BJ (cell line): ENCODE measurements around the gene ITPK1. TPM values are rescaled to one million over a fixed set of nuclear protein-coding genes. Genes with fewer than 3 reads are reported as not detected.

ENCODE experiments used
- CTCF ChIA-PET: fragments of 350-600 bp; formaldehyde crosslinking; extraction: SDS; loops from one replicate; lab custom pipeline; 2021; ENCODE audit warnings: antibody characterized with exemption, inconsistent platforms; lab: Yijun Ruan, JAX
- POLR2A ChIA-PET: fragments of 300-600 bp; sonication (Branson Sonifier 250); formaldehyde crosslinking; extraction: SDS; loops from one replicate; lab custom pipeline; 2021; ENCODE audit warnings: antibody characterized with exemption; lab: Charles Lee
- DNase-seq: peaks from one replicate; pipeline ENCODE4 v3.0.0-alpha.2; 2011; ENCODE audit warnings: low read depth
- H3K27me3 ChIP-seq: 2 replicates; pipeline ENCODE4 v1.6.0; 2011; ENCODE audit warnings: low read length; ENCODE audit not compliant: control insufficient read depth, insufficient read depth
- H3K36me3 ChIP-seq: 2 replicates; pipeline ENCODE4 v1.5.1; 2011; ENCODE audit warnings: low read length; ENCODE audit not compliant: control insufficient read depth, insufficient read depth
- H3K4me3 ChIP-seq: 2 replicates; pipeline ENCODE4 v1.5.1; 2011; ENCODE audit warnings: low read depth, mild to moderate bottlenecking, control low read depth, low read length
- CTCF ChIP-seq: IDR thresholded peaks from 2 replicates; pipeline ENCODE4 v1.5.1; 2011; ENCODE audit warnings: low read depth, mild to moderate bottlenecking, control low read depth, inconsistent platforms, low read length, moderate library complexity; ENCODE audit not compliant: insufficient read depth
- polyA plus RNA-seq: library from polyadenylated mRNA; depleted of rRNA; stranded (reverse); fragments of >200 nt; gene quantifications from 2 replicates; pipeline ENCODE4 v1.2.3, GENCODE V29; 2011

Gene ITPK1
- polyA plus RNA-seq, 1 experiment, result 49.0 TPM

GRCh38 chr14:92930737-92931602, 184.8 kb downstream of the ITPK1 start:
- no peak for TF ChIP-seq CTCF
- ChIA-PET CTCF (interaction anchor here (1.1 kb wide), 1 partner anchor 201 kb away, joined by 4 read pairs; no protein-coding TSS in a partner anchor), POLR2A (no interaction called here)
- no peak overlapping the region for H3K4me3 ChIP-seq
- peak; percentile 9 for DNase-seq
- no peaks in the 10 kb centered on the region for H3K36me3 ChIP-seq
- no peaks in the 10 kb centered on the region for H3K27me3 ChIP-seq

DNA sequence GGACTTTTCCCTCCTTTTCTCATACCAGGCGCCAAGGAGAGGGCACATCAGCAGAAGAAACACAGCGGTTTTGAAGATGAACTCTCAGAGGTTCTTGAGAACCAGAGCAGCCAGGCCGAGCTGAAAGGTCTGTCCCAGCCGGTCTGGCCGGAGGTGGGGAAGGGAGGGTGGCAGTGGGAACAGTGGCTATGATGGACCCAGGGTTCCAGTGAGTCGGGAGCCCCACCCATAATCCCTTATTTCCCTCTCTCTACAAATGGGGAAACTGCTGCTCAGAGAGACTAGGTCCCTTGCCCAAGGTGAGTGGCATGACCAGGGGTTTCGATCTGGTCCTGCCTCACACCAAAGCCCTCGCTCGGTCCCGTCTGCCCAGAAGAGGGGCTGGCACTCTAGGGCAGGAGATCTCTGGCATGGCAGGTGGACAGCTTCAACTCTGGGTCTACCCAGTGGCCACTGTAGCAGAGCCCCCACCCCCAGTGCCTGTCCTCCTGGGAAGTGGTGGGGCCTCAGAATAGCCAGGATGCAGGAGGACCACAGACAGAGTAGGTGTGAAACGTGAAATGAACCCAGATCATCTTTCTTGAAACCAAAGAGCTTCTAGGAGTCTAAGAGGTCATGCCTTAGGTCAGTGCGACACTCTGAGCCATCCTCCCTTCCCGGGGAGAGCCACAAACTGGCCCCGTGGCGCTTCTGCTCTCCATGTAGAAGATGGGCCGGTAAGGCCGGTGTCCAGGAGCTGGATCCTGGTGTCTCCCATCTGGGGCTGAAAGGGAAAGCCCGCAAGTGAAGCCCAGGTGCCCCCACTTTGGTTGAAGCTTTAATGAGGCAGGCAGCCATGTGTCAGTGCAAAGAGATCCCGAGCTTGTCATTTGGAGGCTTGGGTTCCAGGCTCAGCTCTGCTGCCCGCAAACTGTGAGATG, 185.8 kb downstream of the ITPK1 start:
- no peak for DNase-seq
- ChIA-PET CTCF (no interaction called here), POLR2A (no interaction called here)
- Histone ChIP-seq H3K27me3 (no peaks in the 10 kb centered on the region), H3K36me3 (no peaks in the 10 kb centered on the region), H3K4me3 (no peak overlapping the region)
- no peak for TF ChIP-seq CTCF

DNA sequence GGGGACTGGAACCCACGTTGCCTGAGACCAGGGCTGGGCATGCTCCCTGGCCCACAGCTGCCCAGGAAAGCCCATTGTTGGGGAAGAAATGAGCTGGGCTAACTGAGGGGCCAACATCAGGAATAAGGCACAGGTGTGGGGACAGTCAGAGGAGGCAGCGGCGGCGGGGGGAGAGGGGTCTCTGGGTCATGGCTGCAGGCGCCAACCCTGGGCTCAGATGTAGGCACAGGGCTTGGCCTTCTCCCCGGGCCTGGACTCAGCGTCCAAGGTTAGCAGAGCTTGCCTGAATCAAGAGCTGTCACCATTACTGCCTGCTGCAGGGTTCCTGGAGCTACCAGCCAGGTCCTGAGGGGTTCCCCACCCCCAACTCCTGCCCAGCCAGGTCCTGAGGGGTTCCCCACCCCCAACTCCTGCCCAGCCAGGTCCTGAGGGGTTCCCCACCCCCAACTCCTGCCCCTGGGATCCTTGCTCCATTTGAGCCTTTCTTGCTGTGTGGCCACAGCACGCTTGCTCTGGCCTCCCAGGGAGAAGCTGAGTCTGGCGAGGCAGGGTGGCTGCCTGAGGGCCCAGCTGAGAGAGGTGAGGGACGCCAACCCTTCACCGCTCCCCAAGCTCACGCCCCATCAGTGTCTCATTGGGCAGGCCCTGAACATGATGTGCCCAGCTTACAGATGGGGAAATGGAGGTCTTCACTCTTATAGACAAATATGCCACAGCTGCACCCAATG, 186.6 kb downstream of the ITPK1 start:
- DNase-seq, result no peak
- Histone ChIP-seq H3K4me3 (no peak overlapping the region), H3K36me3 (no peaks in the 10 kb centered on the region), H3K27me3 (no peaks in the 10 kb centered on the region)
- CTCF ChIA-PET, result no interaction called here
- POLR2A ChIA-PET, result interaction anchor here (0.6 kb wide), 1 partner anchor 13 kb away, joined by 3 read pairs; no protein-coding TSS in a partner anchor
- no peak for TF ChIP-seq CTCF

- Histone ChIP-seq H3K36me3 (no peaks in the 10 kb centered on the region), H3K27me3 (no peaks in the 10 kb centered on the region), H3K4me3 (no peak overlapping the region)
- POLR2A ChIA-PET, result no interaction called here
- DNase-seq, result no peak
- CTCF ChIA-PET, result interaction anchor here (1.6 kb wide), 1 partner anchor 31 kb away, joined by 3 read pairs; no protein-coding TSS in a partner anchor
- TF ChIP-seq CTCF, result no peak
Measured at GRCh38 chr14:92928258-92928629, 187.5 kb downstream of the ITPK1 start.
